KOPT-K1 (cell line): ENCODE data around the gene PLXNA1.
A peak's percentile ranks its signal among the peaks of the same experiment; 100 is the strongest.

Experiments used
- H3K27ac ChIP-seq: fragments of 200-600 bp; sonication (generic); 2 replicates; pipeline ENCODE4 v1.5.1; 2016; ENCODE audit warnings: antibody characterized with exemption, mild to moderate bottlenecking, low read depth, low read length; ENCODE audit not compliant: poor library complexity, severe bottlenecking
- H3K36me3 ChIP-seq: fragments of 200-600 bp; sonication (generic); 2 replicates; pipeline ENCODE4 v1.5.1; 2017; ENCODE audit warnings: antibody characterized with exemption, mild to moderate bottlenecking, low read length, moderate library complexity; ENCODE audit not compliant: insufficient read depth
- H3K9me3 ChIP-seq: fragments of 200-600 bp; sonication (generic); 2 replicates; pipeline ENCODE4 v1.5.1; 2017; ENCODE audit warnings: antibody characterized with exemption, low read length, mild to moderate bottlenecking; ENCODE audit not compliant: insufficient read depth, poor library complexity, severe bottlenecking

Gene PLXNA1

DNA sequence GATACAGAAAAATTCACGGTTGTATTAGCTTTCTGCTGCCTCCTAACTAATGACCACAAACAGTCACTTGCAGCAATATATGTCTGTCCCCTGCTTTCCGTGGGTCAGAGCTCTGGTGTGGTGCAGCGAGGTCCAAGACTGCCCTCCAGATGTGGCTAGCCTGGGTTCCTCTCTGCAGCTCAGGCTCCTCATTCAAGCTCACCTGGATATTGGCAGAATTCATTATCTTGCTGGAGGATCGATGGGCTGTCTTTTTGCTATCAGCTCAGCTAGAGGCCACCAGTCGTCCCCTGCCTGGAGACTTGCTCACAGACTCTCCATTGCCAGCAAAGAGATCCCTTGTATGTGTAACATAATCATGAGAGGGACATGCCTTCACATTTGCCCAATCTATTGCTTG, 12.8 kb upstream of the PLXNA1 start:
- Histone ChIP-seq H3K27ac (no peak overlapping the region), H3K36me3 (no peaks in the 10 kb centered on the region), H3K9me3 (peaks cover 20% of the 10 kb centered on the region)

DNA sequence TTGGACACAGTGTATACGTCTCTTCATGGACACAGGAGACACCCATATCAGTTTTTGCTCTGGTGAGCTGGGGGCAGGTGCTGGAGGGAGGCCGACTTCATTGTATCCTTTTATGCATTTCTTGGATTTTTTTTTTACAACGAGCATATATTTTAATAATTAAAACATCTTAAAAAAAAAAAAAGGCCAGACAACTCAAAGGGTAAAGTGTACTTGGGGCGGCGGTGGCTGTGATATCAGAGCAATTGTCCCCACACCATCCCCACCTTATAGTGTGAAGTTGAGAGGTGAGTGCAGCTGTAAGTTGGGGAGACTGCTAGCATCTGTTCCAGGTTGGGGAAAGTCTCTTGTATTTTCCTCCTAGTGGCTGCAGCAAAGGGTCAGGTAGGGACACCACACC, 12.0 kb upstream of the PLXNA1 start:
- Histone ChIP-seq H3K27ac (no peak overlapping the region), H3K36me3 (no peaks in the 10 kb centered on the region), H3K9me3 (peaks cover 27% of the 10 kb centered on the region)

DNA sequence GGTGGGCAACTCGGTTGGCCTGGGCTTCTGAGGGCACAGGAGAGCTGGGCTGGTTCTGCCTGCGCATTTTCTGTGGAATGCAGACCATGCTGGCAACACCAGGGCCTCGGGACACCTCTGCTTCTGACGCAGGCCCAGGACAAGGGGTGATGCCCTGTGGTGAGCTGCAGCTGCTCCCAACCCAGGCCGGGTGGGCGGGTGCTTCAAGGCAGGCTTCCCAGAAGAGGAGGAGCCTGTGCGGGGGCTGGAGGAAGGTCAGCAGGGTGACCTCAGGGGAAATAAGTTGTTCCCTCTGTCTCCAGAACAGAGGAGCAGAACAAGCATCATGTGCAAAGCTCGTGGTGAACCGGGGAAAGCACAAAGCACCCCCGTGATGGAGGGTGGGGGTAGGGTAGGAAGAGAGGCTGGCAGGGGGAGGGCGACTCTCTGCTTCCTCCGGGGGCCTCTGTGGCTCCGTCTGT, 11.0 kb upstream of the PLXNA1 start:
- Histone ChIP-seq H3K27ac (no peak overlapping the region), H3K36me3 (no peaks in the 10 kb centered on the region), H3K9me3 (peaks cover 30% of the 10 kb centered on the region)

GRCh38 chr3:126972866-126973265, 10.0 kb upstream of the PLXNA1 start:
- no peaks in the 10 kb centered on the region for H3K36me3 ChIP-seq
- no peak overlapping the region for H3K27ac ChIP-seq
- H3K9me3 ChIP-seq, result peaks cover 30% of the 10 kb centered on the region

- H3K27ac ChIP-seq, result no peak overlapping the region
- no peaks in the 10 kb centered on the region for H3K36me3 ChIP-seq
- peaks cover 30% of the 10 kb centered on the region for H3K9me3 ChIP-seq
These were observed 9.1 kb upstream of the PLXNA1 start for GRCh38 chr3:126973814-126974213.

DNA sequence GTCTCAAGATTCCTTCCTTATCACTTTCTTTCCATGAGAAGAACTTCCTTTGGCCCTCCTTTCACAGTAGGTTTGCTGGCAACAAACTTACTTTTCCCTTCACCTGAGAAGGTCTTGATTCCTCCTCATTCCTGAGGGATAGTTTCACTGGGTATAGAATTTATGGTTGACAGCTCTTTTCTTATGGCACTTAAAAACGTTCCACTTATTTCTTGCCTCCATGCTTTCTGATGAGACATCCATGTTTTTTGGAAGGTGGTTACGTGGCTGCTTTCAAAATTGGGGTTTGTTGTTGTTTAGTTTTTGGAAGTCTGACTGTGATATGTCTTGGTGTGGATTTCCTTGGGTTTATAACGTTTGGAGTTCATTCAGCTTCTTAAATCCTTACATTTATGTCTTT, 8.2 kb upstream of the PLXNA1 start:
- H3K36me3 ChIP-seq, result no peaks in the 10 kb centered on the region
- H3K27ac ChIP-seq, result no peak overlapping the region
- peaks cover 30% of the 10 kb centered on the region for H3K9me3 ChIP-seq

DNA sequence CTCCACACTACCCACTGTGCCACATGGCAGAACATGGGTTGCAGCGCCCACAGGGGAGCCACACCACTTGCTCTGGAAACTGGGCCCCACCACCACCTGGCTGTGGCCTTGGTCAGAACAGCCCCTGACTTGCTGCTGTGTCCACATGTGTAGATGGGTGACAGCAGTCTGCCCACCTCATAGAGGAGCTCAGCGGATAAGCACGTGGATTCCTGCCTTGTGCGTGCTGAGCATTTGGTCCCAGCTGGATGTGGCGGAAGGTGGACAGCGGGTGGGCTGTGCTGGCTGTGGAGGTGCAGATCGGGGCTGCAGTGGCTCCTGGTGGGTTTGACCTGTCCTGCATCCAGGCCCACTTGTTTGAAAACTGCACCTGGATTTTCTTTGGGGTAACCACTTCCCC, 6.0 kb upstream of the PLXNA1 start:
- H3K36me3 ChIP-seq, result no peaks in the 10 kb centered on the region
- H3K9me3 ChIP-seq, result peaks cover 30% of the 10 kb centered on the region
- H3K27ac ChIP-seq, result no peak overlapping the region

GRCh38 chr3:126977821-126978220, 5.1 kb upstream of the PLXNA1 start:
- Histone ChIP-seq H3K9me3 (peaks cover 30% of the 10 kb centered on the region), H3K27ac (no peak overlapping the region), H3K36me3 (no peaks in the 10 kb centered on the region)

DNA sequence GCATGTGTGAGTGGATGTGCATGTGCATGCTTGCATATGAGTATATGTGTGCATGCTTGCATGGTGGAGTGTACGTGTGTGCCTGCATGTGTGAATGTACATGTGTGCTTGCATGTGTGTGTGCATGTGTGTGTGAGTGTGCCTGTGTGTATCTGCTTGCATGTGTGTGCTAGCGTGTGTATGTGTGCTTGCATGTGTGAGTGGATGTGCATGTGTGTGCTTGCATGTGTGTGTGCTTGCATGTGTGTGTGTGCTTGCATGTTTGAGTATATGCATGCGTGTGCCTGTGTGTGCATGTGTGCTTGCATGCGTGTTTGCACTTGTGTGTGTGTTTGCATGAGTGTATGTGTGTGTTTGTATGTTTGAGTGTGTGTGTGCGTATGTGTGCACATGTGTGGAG, 4.6 kb upstream of the PLXNA1 start:
- no peak overlapping the region for H3K27ac ChIP-seq
- peaks cover 28% of the 10 kb centered on the region for H3K9me3 ChIP-seq
- no peaks in the 10 kb centered on the region for H3K36me3 ChIP-seq

- H3K27ac ChIP-seq, result no peak overlapping the region
- H3K36me3 ChIP-seq, result no peaks in the 10 kb centered on the region
- peaks cover 20% of the 10 kb centered on the region for H3K9me3 ChIP-seq
These were observed 3.8 kb upstream of the PLXNA1 start for GRCh38 chr3:126979046-126979628.

DNA sequence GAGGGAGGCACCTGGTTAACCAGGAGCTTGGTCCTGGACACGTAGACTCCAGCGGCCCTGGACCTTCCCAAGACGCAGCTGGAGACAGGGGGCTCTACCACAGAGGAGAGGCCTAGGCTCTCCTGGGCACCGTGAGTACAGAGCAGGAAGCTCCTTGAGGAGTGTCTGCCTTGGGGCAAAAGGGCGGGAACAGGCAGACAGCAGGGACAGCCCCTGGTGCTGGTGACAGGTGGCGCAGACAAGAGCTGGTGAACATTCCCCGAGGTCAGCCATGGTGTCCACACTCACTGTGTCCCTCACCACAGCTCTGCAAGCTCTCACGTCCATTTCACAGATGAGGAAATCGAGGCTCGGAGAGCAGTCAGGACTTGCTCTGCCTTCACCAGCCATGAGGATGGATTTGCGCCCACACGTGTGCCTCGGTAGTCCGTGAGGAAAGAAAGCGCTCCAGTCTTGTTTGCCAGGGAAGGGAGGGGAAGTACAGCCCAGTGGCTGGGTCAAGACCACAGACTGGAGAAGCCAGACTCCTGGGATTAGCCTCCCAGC, 2.6 kb upstream of the PLXNA1 start:
- H3K9me3 ChIP-seq, result peaks cover 9% of the 10 kb centered on the region
- no peaks in the 10 kb centered on the region for H3K36me3 ChIP-seq
- H3K27ac ChIP-seq, result no peak overlapping the region

- Histone ChIP-seq H3K36me3 (no peaks in the 10 kb centered on the region), H3K27ac (peak overlapping the region; percentile 85), H3K9me3 (no peaks in the 10 kb centered on the region)
These were observed 817 bp upstream of the PLXNA1 start for GRCh38 chr3:126982126-126982470.

DNA sequence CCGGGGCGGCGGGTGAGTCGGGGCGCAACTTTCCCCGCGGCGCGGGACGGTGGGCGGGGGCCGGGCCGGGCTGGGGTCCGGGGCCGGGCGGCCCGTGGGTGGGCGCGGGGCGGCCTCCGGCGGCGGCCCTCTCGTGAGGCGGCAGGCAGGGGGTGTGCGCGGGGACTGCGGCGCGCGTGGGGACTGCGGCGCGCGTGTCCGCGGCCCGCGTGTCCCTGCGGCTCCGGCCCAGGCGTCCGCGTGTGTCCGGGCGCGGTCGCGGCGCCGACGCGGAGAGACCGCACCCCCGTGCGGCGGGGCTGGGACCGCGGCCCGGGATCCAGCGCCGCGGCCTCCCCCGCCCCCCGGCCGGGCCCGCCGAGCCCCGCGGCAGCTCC, 349 bp downstream of the PLXNA1 start:
- Histone ChIP-seq H3K27ac (peak overlapping the region; percentile 25), H3K9me3 (no peaks in the 10 kb centered on the region), H3K36me3 (no peaks in the 10 kb centered on the region)

- no peaks in the 10 kb centered on the region for H3K9me3 ChIP-seq
- H3K36me3 ChIP-seq, result peaks cover 3% of the 10 kb centered on the region; the same call in 1 of the 2 replicates
- peak overlapping the region; percentile 25 for H3K27ac ChIP-seq
These were observed 907 bp downstream of the PLXNA1 start for GRCh38 chr3:126983653-126984390.

- Histone ChIP-seq H3K27ac (no peak overlapping the region), H3K36me3 (peaks cover 10% of the 10 kb centered on the region; the same call in 1 of the 2 replicates), H3K9me3 (no peaks in the 10 kb centered on the region)
These were observed 1.6 kb downstream of the PLXNA1 start for GRCh38 chr3:126984391-126985131.
